Measurements from ENCODE around the gene IRF2. TPM values are rescaled to one million over a fixed set of nuclear protein-coding genes. Genes with fewer than 3 reads are reported as not detected.

Gene IRF2
- total and polyA plus RNA-seq, 2 donors (not counting 1 experiment from before 2014, with no cell fraction given): 67.8 to 68.2 TPM

- POLR2A ChIA-PET: interaction anchor here (0.8 to 1.1 kb wide), 3 partner anchors 103 to 152 kb away, joined by 3 read pairs; no protein-coding TSS in a partner anchor
- peak overlapping the region; percentile 48 for H3K4me3 Mint-ChIP-seq
- Histone ChIP-seq H3K4me2 (replicated peaks; ENCODE audit: low read depth, low read length, poor library complexity, severe bottlenecking) (peak overlapping the region; percentile 83), H3K9me3 (ENCODE audit: control extremely low read depth in 1 of 3, control insufficient read depth in 2 of 3, insufficient read depth in 1 of 3, low read length in 2 of 3) (peaks cover 0 to 2% (median under 1%) of the 10 kb centered on the region in 3 donors), H4K20me1 (ENCODE audit: control insufficient read depth, insufficient read depth, low read length, poor library complexity, severe bottlenecking) (peaks cover 18% of the 10 kb centered on the region), H2AFZ (ENCODE audit: insufficient read depth, low read depth, low read length, poor library complexity, severe bottlenecking) (peak overlapping the region; percentile 57), H3K9ac (ENCODE audit: low read length) (peak overlapping the region; percentile 62), H3K4me1 (ENCODE audit: control insufficient read depth in 2 of 2, insufficient read depth in 2 of 2, low read length in 2 of 2) (peaks cover 45 to 57% of the 10 kb centered on the region in 2 donors), H3K36me3 (replicated peaks in 1 of 2; ENCODE audit: control extremely low read depth in 1 of 2, control insufficient read depth in 1 of 2, extremely low read depth in 1 of 2, insufficient read depth in 2 of 2, low read length in 1 of 2) (peaks cover 12 to 56% of the 10 kb centered on the region in 2 experiments), H3K79me2 (ENCODE audit: control insufficient read depth, insufficient read depth, low read length) (peaks cover 80% of the 10 kb centered on the region), H3K27ac (ENCODE audit: low read length in 2 of 2) (peak overlapping the region; percentile 79 to 84), H3K4me3 (ENCODE audit: control extremely low read depth in 1 of 5, extremely low read depth in 1 of 5, insufficient read depth in 1 of 5, low read depth in 2 of 5, low read length in 4 of 5) (peak overlapping the region in 2 of 5 experiments; percentile 12 to 55), H3K27me3 (replicated peaks in 1 of 4; ENCODE audit: control extremely low read depth in 1 of 4, control insufficient read depth in 3 of 4, insufficient read depth in 4 of 4, low read length in 3 of 4) (no peaks in the 10 kb centered on the region)
- H3K27me3 Mint-ChIP-seq: no peaks in the 10 kb centered on the region
- ATAC-seq (ENCODE audit: low read depth) (peak; percentile 43), DNase-seq (peak; percentile 16)
- H3K9me3 Mint-ChIP-seq (ENCODE audit: insufficient read depth): no peaks in the 10 kb centered on the region
- peaks cover 78% of the 10 kb centered on the region for H3K4me1 Mint-ChIP-seq
- CTCF ChIA-PET: interaction anchor here (0.8 to 1.5 kb wide), 6 partner anchors 20 to 154 kb away, joined by 3 to 11 read pairs (median 4); no protein-coding TSS in a partner anchor
- 80% methylated on average over 7 of the region's 8 CpGs for WGBS (ENCODE audit: insufficient coverage)
- H3K27ac Mint-ChIP-seq: peak overlapping the region; percentile 91
- no peak for TF ChIP-seq CTCF (IDR thresholded peaks at IDR 0.05)
- no peak for TF ChIP-seq EZH2 (IDR thresholded peaks at IDR 0.05; ENCODE audit: borderline replicate concordance, insufficient read depth, low read depth, low read length, poor library complexity, severe bottlenecking)
- intact Hi-C loops (cut with micrococcal nuclease): loop anchor here (1.0 to 10.0 kb wide), 6 partner anchors 56 to 913 kb away; partner anchors contain the start of genes CENPU, ING2 and IRF2
Measured at GRCh38 chr4:184417802-184418511, 56.4 kb downstream of the IRF2 start.
